ENCODE results near the gene NUDT3.
"Not testable (repeated sequence)": the region's sequence is repeated elsewhere in the genome, so short reads cannot be mapped to it uniquely, and the experiment has no call there.

Gene NUDT3

GRCh38 chr6:34423254-34423653 is 30.8 kb upstream of the NUDT3 start:
- Histone ChIP-seq H3K9me3 (no peaks in the 10 kb centered on the region), H3K4me1 (no peaks in the 10 kb centered on the region), H3K27me3 (no peaks in the 10 kb centered on the region), H3K36me3 (peaks cover 72% of the 10 kb centered on the region), H3K4me3 (ENCODE audit: low read depth, low read length) (no peak overlapping the region)
- no peak for DNase-seq
- TF ChIP-seq CTCF (IDR thresholded peaks at IDR 0.05; ENCODE audit: low read depth, low read length) = no peak

- no peaks in the 10 kb centered on the region for H3K27me3 ChIP-seq
- H3K4me3 ChIP-seq (ENCODE audit: low read depth, low read length) = no peak overlapping the region
- no peak for TF ChIP-seq CTCF (IDR thresholded peaks at IDR 0.05; ENCODE audit: low read depth, low read length)
- H3K4me1 ChIP-seq = no peaks in the 10 kb centered on the region
- H3K36me3 ChIP-seq = peaks cover 86% of the 10 kb centered on the region
- H3K9me3 ChIP-seq = no peaks in the 10 kb centered on the region
- DNase-seq = no peak
These were observed 25.9 kb upstream of the NUDT3 start for GRCh38 chr6:34418367-34418766.

GRCh38 chr6:34416877-34417371 is 24.5 kb upstream of the NUDT3 start:
- Histone ChIP-seq H3K4me1 (no peaks in the 10 kb centered on the region), H3K36me3 (peaks cover 72% of the 10 kb centered on the region), H3K4me3 (ENCODE audit: low read depth, low read length) (no peak overlapping the region), H3K9me3 (no peaks in the 10 kb centered on the region), H3K27me3 (no peaks in the 10 kb centered on the region)
- no peak for DNase-seq
- TF ChIP-seq CTCF (IDR thresholded peaks at IDR 0.05; ENCODE audit: low read depth, low read length) = no peak

GRCh38 chr6:34414999-34415858 is 22.8 kb upstream of the NUDT3 start:
- peak; percentile 72 for TF ChIP-seq CTCF (IDR thresholded peaks at IDR 0.05; ENCODE audit: low read depth, low read length)
- peaks cover 57% of the 10 kb centered on the region for H3K36me3 ChIP-seq
- no peaks in the 10 kb centered on the region for H3K27me3 ChIP-seq
- no peak overlapping the region for H3K4me3 ChIP-seq (ENCODE audit: low read depth, low read length)
- DNase-seq = peak; percentile 51
- no peaks in the 10 kb centered on the region for H3K9me3 ChIP-seq
- no peaks in the 10 kb centered on the region for H3K4me1 ChIP-seq

- TF ChIP-seq CTCF (IDR thresholded peaks at IDR 0.05; ENCODE audit: low read depth, low read length) = no peak
- peaks cover 32% of the 10 kb centered on the region for H3K36me3 ChIP-seq
- H3K4me1 ChIP-seq = no peaks in the 10 kb centered on the region
- H3K9me3 ChIP-seq = no peaks in the 10 kb centered on the region
- no peak for DNase-seq
- H3K4me3 ChIP-seq (ENCODE audit: low read depth, low read length) = no peak overlapping the region
- H3K27me3 ChIP-seq = no peaks in the 10 kb centered on the region
These were observed 20.3 kb upstream of the NUDT3 start for GRCh38 chr6:34412643-34413214.

- no peaks in the 10 kb centered on the region for H3K27me3 ChIP-seq
- peaks cover 24% of the 10 kb centered on the region for H3K36me3 ChIP-seq
- DNase-seq = no peak
These were observed 19.5 kb upstream of the NUDT3 start for GRCh38 chr6:34412016-34412415.

GRCh38 chr6:34407915-34408314 is 15.4 kb upstream of the NUDT3 start:
- not testable (repeated sequence) for H3K9me3 ChIP-seq; H3K36me3 ChIP-seq; H3K27me3 ChIP-seq; DNase-seq; H3K4me1 ChIP-seq; H3K4me3 ChIP-seq (ENCODE audit: low read depth, low read length)

More at GRCh38 chr6:34412016-34412415, 19.5 kb upstream of the NUDT3 start:
- H3K4me3 ChIP-seq (ENCODE audit: low read depth, low read length) = no peak overlapping the region
- TF ChIP-seq CTCF (IDR thresholded peaks at IDR 0.05; ENCODE audit: low read depth, low read length) = no peak
- H3K4me1 ChIP-seq = no peaks in the 10 kb centered on the region
- H3K9me3 ChIP-seq = no peaks in the 10 kb centered on the region

Data from BE2C (cell line).